Activated naive CD4-positive, alpha-beta T cell treated with anti-CD3 and anti-CD28 coated beads, Interleukin-2, amount 10 ng/mL, durations not matched to agents 7 days and 5 days (primary cell): ENCODE results near the gene PRPH2.
A peak's percentile ranks its signal among the peaks of the same experiment; 100 is the strongest.

Experiments used
- CTCF ChIA-PET: fragments of 350-600 bp; sonication (Branson Sonifier 250); formaldehyde crosslinking; loops from one replicate; lab custom pipeline; 2021; ENCODE audit warnings: antibody characterized with exemption; lab: Charles Lee
- DNase-seq: peaks from one replicate; pipeline ENCODE4 v3.0.0-alpha.2; 2020
- H3K27ac Mint-ChIP-seq: one replicate; pipeline ENCODE4 v1.8.0; 2021; ENCODE audit warnings: mild to moderate bottlenecking, moderate library complexity, mixed read lengths
- H3K27me3 Mint-ChIP-seq: one replicate; pipeline ENCODE4 v1.8.0; 2021; ENCODE audit warnings: mild to moderate bottlenecking, mixed read lengths
- H3K36me3 Mint-ChIP-seq: one replicate; pipeline ENCODE4 v1.8.0; 2021; ENCODE audit warnings: mixed read lengths
- H3K4me1 Mint-ChIP-seq: one replicate; pipeline ENCODE4 v1.8.0; 2021; ENCODE audit warnings: mixed read lengths
- H3K4me3 Mint-ChIP-seq: one replicate; pipeline ENCODE4 v1.8.0; 2021; ENCODE audit warnings: mild to moderate bottlenecking, moderate library complexity, mixed read lengths
- H3K9me3 Mint-ChIP-seq: one replicate; pipeline ENCODE4 v1.8.0; 2021; ENCODE audit warnings: mixed read lengths

The PRPH2 gene

DNA sequence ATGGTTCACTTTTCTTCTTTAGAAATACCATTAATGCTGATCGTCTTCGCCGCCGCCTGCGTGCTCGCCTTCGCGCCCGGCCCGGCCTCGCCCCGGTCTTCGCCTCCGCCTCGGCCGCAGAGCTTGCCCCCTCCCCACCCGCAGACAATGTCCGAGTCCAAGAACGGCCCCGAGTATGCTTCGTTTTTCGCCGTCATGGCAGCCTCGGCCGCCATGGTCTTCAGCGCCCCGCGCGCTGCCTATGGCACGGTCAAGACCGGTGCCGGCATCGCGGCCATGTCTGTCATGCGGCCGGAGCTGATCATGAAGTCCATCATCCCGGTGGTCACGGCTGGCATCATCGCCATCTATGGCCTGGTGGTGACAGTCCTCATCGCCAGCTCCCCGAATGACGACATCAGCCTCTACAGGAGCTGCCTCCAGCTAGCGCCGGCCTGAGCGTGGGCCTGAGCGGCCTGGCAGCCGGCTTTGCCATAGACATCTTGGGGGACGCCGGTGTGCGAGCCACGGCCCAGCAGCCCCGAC lies 4.8 kb upstream of the PRPH2 start:
- H3K4me3 Mint-ChIP-seq = peak overlapping the region; percentile 79
- peaks cover 22% of the 10 kb centered on the region for H3K4me1 Mint-ChIP-seq
- peak overlapping the region; percentile 95 for H3K27ac Mint-ChIP-seq
- CTCF ChIA-PET = interaction anchor here (1.0 to 4.1 kb wide), 10 partner anchors 21 to 175 kb away, joined by 4 to 55 read pairs (median 6); partner anchors contain the start of gene UBR2
- H3K27me3 Mint-ChIP-seq = peaks cover 17% of the 10 kb centered on the region
- no peak for DNase-seq
- H3K36me3 Mint-ChIP-seq = peaks cover 3% of the 10 kb centered on the region
- H3K9me3 Mint-ChIP-seq = no peaks in the 10 kb centered on the region

DNA sequence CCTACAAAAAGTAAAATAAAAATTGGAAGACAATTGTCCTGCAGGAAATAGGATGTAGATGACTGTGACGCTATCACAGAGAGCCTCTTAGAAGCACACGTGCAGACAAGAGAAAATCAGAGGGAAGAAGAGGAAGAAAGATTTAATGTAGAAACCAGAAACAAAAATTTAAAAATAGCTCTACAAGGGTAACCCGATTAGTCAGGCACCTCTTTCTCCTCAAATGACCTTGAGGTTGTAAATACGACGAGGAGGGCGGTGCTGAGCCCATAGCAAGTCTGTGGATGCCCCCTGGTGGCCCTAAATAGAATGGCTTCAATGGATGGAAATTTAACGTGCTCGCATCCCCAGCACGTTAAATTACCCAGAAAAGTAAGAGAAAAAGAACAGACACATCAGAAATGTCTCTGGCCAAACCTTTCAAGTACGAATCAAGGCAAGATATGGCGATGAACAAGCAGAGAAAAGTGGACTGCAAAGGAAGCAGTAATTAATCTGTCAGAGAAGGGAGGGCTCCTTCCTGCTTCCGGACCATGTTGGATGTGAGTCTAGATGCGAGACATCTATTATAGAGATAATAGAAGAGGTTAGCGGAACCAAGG lies 4.2 kb upstream of the PRPH2 start:
- no peaks in the 10 kb centered on the region for H3K9me3 Mint-ChIP-seq
- H3K27me3 Mint-ChIP-seq = peaks cover 17% of the 10 kb centered on the region
- H3K36me3 Mint-ChIP-seq = peaks cover 3% of the 10 kb centered on the region
- peak overlapping the region; percentile 95 for H3K27ac Mint-ChIP-seq
- CTCF ChIA-PET = interaction anchor here (0.6 to 4.1 kb wide), 22 partner anchors 9 to 179 kb away, joined by 3 to 55 read pairs (median 5); partner anchors contain the start of genes RPL7L1, TBCC and UBR2
- peaks cover 22% of the 10 kb centered on the region for H3K4me1 Mint-ChIP-seq
- DNase-seq = peak; percentile 79
- peak overlapping the region; percentile 79 for H3K4me3 Mint-ChIP-seq

DNA sequence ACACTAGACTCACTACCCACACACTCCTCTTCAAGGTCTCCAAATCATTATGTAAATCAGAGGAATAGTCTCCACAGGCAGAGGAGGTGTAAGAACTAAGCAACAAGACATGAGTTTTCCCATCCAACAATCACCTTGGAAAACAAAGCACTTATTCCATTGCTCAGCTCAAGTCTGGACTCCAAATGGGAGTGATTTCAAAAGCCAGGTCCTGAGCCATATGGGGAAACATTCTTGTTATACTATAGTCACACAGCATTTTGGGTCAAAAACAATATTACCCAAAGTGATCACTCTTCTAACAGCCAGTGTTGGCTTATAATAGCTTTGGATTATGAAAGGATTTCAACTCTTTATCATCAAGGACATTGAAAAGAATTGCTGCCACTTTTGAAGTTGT lies 3.6 kb upstream of the PRPH2 start:
- peaks cover 22% of the 10 kb centered on the region for H3K4me1 Mint-ChIP-seq
- peaks cover 3% of the 10 kb centered on the region for H3K36me3 Mint-ChIP-seq
- no peak for DNase-seq
- H3K27me3 Mint-ChIP-seq = peaks cover 17% of the 10 kb centered on the region
- H3K27ac Mint-ChIP-seq = peak overlapping the region; percentile 95
- H3K9me3 Mint-ChIP-seq = no peaks in the 10 kb centered on the region
- H3K4me3 Mint-ChIP-seq = peak overlapping the region; percentile 79
- CTCF ChIA-PET = interaction anchor here (0.6 to 4.1 kb wide), 21 partner anchors 10 to 178 kb away, joined by 3 to 55 read pairs (median 5); partner anchors contain the start of genes RPL7L1, TBCC and UBR2

DNA sequence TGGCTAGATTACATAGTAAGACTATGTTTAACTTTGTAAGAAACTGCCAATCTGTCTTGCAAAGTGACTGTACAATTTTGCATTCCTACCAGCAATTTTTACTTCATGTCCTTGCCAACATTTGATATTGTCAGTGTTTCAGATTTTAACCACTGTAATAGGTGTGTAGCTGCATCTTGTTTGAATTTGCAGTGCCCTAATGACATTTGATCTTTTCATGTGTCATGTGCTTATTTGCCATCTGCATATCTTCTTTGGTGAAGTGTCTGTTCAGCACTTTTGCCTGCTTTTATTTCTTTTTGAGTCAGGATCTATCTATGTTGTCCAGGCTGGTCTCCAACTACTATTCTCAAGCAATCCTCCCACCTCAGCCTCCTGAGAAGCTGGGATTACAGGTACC lies 2.4 kb upstream of the PRPH2 start:
- peaks cover 3% of the 10 kb centered on the region for H3K36me3 Mint-ChIP-seq
- H3K27ac Mint-ChIP-seq = no peak overlapping the region
- DNase-seq = no peak
- H3K9me3 Mint-ChIP-seq = no peaks in the 10 kb centered on the region
- CTCF ChIA-PET = interaction anchor here (0.7 to 4.1 kb wide), 5 partner anchors 14 to 152 kb away, joined by 3 to 55 read pairs (median 11); no protein-coding TSS in a partner anchor
- peaks cover 28% of the 10 kb centered on the region for H3K27me3 Mint-ChIP-seq
- H3K4me1 Mint-ChIP-seq = peaks cover 22% of the 10 kb centered on the region
- H3K4me3 Mint-ChIP-seq = no peak overlapping the region

DNA sequence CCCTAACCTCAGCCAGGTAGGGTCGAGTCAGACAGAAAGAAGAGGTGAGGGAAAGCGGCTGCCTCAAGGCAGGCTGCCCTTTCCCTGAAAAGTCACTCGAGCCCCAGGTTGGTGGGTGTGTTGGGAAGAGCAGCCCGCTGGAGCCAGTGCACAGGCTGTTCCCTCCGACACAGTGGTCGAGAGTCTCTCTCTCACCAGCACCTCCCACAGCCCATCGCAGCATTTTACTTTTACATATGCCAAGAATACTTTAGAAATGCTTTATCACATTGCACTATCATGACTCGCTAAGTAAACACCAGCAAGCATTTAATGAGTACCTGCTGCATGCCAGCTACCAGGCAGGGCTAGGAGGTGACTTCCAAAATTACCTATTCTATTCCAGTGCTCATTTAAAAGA lies 1.7 kb downstream of the PRPH2 start:
- no peak for DNase-seq
- CTCF ChIA-PET = no interaction called here
- peaks cover under 1% of the 10 kb centered on the region for H3K36me3 Mint-ChIP-seq
- H3K27me3 Mint-ChIP-seq = peaks cover 24% of the 10 kb centered on the region
- H3K4me1 Mint-ChIP-seq = peaks cover under 1% of the 10 kb centered on the region
- no peak overlapping the region for H3K4me3 Mint-ChIP-seq
- H3K9me3 Mint-ChIP-seq = no peaks in the 10 kb centered on the region
- no peak overlapping the region for H3K27ac Mint-ChIP-seq

DNA sequence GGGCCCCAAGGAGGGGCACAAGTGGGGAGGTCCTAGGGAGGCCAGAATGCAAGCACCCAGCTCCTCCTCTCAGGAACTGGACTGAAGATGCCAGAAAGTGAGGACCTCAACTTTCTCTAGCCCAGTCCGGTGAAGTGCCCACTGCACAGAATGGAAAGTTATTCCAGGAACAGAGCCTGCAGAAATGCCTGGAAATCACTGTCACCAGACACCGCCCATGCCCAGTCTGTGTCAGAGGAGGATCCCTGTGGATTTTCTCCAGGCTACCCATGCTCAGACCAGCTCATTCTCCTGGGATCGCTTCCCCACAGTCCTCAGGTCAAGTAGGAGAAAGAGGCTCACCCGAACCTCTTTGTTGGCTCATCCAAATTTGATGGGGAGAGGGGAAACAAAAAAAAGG lies 6.5 kb downstream of the PRPH2 start:
- Mint-ChIP-seq H3K36me3 (no peaks in the 10 kb centered on the region), H3K27ac (no peak overlapping the region), H3K9me3 (peaks cover 9% of the 10 kb centered on the region), H3K4me3 (no peak overlapping the region), H3K27me3 (peaks cover 28% of the 10 kb centered on the region), H3K4me1 (no peaks in the 10 kb centered on the region)
- no peak for DNase-seq
- CTCF ChIA-PET = no interaction called here

DNA sequence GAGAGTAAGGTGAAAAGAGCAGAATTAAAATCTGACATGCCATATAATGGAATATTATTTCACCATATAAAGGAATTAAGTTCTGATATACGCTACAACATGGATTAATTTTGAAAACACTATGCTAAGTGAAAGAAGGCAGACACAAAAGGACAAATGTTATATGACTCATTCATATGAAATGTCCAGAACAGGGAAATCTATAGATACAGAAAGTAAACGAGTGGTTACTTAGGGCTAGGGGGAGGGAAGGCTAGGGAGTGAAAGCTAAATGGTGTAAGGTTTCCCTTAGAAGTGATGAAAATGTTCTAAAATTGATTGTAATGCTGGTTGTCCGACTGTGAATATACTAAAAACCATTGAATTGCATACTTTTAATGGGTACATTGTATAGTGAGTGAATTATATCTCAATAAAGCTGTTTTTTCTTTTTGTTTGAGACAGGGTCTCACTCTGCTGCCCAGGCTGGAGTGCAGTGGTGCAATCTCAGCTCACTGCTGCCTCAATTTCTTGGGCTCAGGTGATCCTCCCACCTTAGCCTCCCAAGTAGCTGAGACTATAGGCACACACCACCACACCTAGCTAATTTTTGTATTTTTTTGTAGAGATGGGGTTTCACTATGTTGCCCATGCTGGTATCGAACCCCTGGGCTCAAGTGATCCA lies 8.2 kb downstream of the PRPH2 start:
- Mint-ChIP-seq H3K9me3 (peaks cover 9% of the 10 kb centered on the region), H3K27ac (no peak overlapping the region), H3K4me1 (no peaks in the 10 kb centered on the region), H3K4me3 (no peak overlapping the region), H3K36me3 (no peaks in the 10 kb centered on the region), H3K27me3 (peaks cover 18% of the 10 kb centered on the region)
- CTCF ChIA-PET = interaction anchor here (0.6 kb wide), 1 partner anchor 163 kb away, joined by 3 read pairs; no protein-coding TSS in a partner anchor
- no peak for DNase-seq

DNA sequence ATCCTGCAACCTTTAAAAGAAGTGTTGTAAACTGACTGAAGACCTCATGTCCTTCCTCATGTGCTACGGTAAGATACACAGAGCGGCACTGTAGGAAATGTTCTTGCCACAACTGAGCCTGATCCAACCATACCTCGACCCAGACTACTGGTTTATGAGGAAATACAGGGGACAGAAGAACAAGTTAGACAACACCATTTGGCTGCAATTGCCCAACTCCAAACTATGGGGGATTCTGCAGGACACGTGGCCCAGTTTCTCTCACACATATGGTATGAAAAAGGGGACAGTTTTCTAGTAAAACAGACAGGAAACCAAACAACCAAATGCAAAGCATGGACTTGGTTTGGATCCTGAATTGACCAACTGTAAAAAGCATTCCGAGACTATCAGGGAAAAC lies 10.5 kb downstream of the PRPH2 start:
- Mint-ChIP-seq H3K27ac (no peak overlapping the region), H3K27me3 (peaks cover 13% of the 10 kb centered on the region), H3K4me3 (no peak overlapping the region), H3K9me3 (peaks cover 9% of the 10 kb centered on the region), H3K4me1 (no peaks in the 10 kb centered on the region), H3K36me3 (no peaks in the 10 kb centered on the region)
- CTCF ChIA-PET = interaction anchor here (1.4 kb wide), 1 partner anchor 24 kb away, joined by 3 read pairs; no protein-coding TSS in a partner anchor
- no peak for DNase-seq

DNA sequence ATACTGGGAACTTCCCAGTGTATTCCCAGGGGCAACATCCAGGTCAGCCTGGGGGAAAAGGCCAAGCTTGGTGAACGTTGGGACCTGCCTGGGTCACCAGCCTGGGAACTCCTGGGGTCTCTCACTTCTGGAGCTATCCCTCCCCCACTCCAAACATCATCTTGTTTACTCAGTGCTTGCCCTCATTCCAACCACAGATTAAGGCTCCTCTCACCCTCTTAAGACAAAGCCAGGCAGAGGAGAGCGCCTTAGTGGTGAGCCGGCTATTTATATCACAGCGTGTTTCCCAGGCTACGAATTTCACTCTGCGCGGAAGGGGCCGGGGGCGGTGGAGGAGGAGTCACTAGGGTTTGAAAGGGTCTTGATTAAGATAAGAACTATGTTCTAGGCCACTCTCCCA lies 12.1 kb downstream of the PRPH2 start:
- Mint-ChIP-seq H3K4me1 (no peaks in the 10 kb centered on the region), H3K27ac (no peak overlapping the region), H3K9me3 (peaks cover 9% of the 10 kb centered on the region), H3K36me3 (no peaks in the 10 kb centered on the region), H3K4me3 (no peak overlapping the region), H3K27me3 (peaks cover 11% of the 10 kb centered on the region)
- CTCF ChIA-PET = no interaction called here
- no peak for DNase-seq

DNA sequence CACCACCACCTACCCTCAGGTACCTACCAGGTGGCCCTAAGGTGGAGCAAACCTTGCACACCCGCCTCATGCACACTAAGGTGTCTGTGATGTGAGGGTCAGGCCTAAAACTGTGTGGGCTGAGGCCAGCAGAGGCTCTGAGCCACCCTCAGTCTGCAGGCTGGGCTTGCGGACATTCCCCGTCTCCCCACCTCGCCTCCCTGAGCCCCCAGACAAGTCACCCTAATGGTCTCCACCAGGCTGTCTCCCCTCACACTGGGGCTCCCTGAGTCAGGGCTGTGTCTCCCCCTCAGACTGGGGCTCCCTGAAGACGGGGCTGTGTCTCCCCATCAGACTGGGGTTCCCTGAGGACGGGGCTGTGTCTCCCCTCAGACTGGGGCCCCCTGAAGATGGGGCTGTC lies 12.5 kb downstream of the PRPH2 start:
- no peak for DNase-seq
- H3K4me1 Mint-ChIP-seq = no peaks in the 10 kb centered on the region
- H3K9me3 Mint-ChIP-seq = peaks cover 9% of the 10 kb centered on the region
- CTCF ChIA-PET = no interaction called here
- peaks cover 11% of the 10 kb centered on the region for H3K27me3 Mint-ChIP-seq
- H3K27ac Mint-ChIP-seq = no peak overlapping the region
- no peaks in the 10 kb centered on the region for H3K36me3 Mint-ChIP-seq
- no peak overlapping the region for H3K4me3 Mint-ChIP-seq

DNA sequence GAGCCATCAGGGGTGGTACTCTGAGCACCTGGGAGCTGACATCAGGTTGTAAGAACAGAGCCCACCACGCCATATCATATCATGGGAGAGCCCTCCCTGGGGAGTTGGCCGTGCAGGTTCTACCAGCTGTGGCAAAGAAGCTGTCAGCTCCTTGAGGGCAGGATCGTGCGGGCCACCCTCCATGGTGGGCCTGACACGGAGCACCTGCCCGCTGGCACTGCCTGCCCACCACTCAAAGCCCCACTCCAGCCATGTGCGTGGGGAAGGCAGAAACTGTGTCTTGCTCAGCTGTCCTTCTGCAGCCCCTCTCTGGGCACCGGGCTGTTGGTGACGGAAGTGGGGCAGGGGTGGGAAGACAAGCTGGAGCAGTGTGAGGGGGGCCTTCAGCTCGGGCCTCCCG lies 14.3 kb downstream of the PRPH2 start:
- Mint-ChIP-seq H3K4me1 (no peaks in the 10 kb centered on the region), H3K36me3 (no peaks in the 10 kb centered on the region), H3K27ac (no peak overlapping the region), H3K4me3 (no peak overlapping the region), H3K9me3 (peaks cover 9% of the 10 kb centered on the region), H3K27me3 (peaks cover 11% of the 10 kb centered on the region)
- CTCF ChIA-PET = interaction anchor here (0.9 kb wide), 1 partner anchor 16 kb away, joined by 3 read pairs; no protein-coding TSS in a partner anchor
- no peak for DNase-seq

DNA sequence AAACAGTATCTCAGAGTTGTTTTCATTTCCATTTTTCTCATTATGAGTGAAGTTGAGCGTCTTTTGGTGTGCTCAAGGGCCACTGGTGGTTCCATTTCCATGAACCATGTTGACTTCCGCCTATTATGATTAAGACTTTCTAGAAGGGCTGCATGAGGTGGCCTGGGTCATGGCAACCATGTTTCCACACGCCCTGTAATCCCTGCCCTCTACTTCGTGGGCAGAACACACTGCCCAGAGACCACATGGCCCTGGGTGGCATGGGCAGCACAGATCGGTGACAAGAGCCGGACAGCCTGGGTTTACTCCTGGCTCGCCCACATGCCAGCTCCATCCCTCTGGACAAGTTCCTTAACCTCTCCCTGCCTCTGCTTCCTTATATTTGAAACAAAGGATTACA lies 14.8 kb downstream of the PRPH2 start:
- H3K4me3 Mint-ChIP-seq = no peak overlapping the region

DNA sequence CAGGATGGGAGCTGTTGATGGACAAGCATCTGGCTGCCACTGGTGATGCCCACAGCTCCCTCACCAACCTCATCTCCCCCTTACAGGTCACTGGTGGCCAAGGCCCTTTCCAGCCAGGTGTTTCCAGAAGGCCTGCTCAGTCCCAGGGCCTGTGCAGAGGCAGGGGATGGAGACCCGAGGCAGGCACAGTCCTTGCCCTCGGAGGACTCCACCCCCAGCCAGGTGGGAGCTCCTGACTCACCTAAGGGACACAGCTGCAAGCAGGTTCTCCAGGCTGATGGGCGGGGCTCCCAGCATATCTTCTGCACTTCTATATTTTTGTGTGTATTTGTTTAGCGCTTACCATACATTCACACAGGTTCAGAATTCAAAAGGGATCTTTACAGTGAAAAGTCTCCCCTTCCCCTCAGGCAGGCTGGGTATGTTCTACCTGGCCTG lies 17.4 kb downstream of the PRPH2 start:
- H3K9me3 Mint-ChIP-seq = no peaks in the 10 kb centered on the region
- H3K4me3 Mint-ChIP-seq = no peak overlapping the region
- H3K27ac Mint-ChIP-seq = no peak overlapping the region
- H3K4me1 Mint-ChIP-seq = no peaks in the 10 kb centered on the region
- H3K27me3 Mint-ChIP-seq = peaks cover 4% of the 10 kb centered on the region
- no peaks in the 10 kb centered on the region for H3K36me3 Mint-ChIP-seq
- CTCF ChIA-PET = no interaction called here
- no peak for DNase-seq

More for the DNA sequence above, 14.8 kb downstream of the PRPH2 start:
- Mint-ChIP-seq H3K4me1 (no peaks in the 10 kb centered on the region), H3K27ac (no peak overlapping the region), H3K36me3 (no peaks in the 10 kb centered on the region), H3K27me3 (peaks cover 11% of the 10 kb centered on the region), H3K9me3 (peaks cover 9% of the 10 kb centered on the region)
- CTCF ChIA-PET = no interaction called here
- DNase-seq = no peak

DNA sequence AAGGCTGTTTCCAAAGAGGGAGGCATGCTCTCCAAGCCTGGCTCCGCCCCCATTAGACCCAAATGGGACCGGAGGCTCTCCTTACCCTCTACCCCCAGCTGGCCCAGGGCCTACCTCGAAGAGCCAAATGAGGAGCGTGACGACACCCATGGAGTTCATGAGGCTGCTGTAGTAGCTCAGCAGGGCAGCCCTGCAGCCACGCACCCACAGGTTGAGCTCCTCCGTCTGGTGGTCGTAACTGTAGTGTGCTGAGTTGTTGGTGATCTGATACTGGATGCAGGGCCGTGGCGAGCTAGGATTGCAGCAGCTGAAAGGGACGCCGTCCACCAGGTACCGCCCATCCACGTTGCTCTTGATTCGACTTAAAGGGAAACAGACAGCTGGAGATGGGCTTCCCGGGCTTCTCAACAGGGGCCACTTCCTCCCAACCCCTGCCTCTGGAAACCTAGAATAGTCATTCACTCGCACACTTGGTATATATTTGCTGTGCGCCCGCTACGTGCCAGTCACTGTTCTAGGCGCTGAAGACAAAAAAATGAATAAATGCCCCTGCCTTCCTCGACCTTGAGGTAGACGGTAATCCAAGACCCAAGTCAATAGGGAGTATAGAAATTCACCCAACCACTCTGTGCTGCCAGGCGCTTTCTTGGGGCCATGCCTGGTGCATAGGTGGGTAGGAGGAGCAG lies 18.0 kb downstream of the PRPH2 start:
- CTCF ChIA-PET = no interaction called here
- H3K4me1 Mint-ChIP-seq = no peaks in the 10 kb centered on the region
- H3K36me3 Mint-ChIP-seq = no peaks in the 10 kb centered on the region
- no peak for DNase-seq
- H3K4me3 Mint-ChIP-seq = no peak overlapping the region
- peaks cover 4% of the 10 kb centered on the region for H3K27me3 Mint-ChIP-seq
- peak overlapping the region; percentile 58 for H3K27ac Mint-ChIP-seq
- H3K9me3 Mint-ChIP-seq = no peaks in the 10 kb centered on the region
